Fibroblast of mammary gland (primary cell): Measurements from ENCODE around the gene DIO1.
A peak's percentile ranks its signal among the peaks of the same experiment; 100 is the strongest.
"Not testable (repeated sequence)": the region's sequence is repeated elsewhere in the genome, so short reads cannot be mapped to it uniquely, and the experiment has no call there.

ENCODE experiments used
- DNase-seq: peaks from one replicate; pipeline ENCODE4 v3.0.0-alpha.2; 2010; ENCODE audit warnings: low read depth
- H3K4me3 ChIP-seq: 2 replicates; pipeline ENCODE4 v1.5.1; 2011; ENCODE audit warnings: low read depth, mild to moderate bottlenecking, low read length, moderate library complexity; ENCODE audit not compliant: control insufficient read depth
- CTCF ChIP-seq: conservative IDR thresholded peaks from 2 replicates; pipeline ENCODE4 v1.5.1; 2011; ENCODE audit warnings: low read depth, low read length, inconsistent platforms; ENCODE audit not compliant: control insufficient read depth, insufficient read depth

The DIO1 gene

GRCh38 chr1:53868565-53868964 lies 25.4 kb upstream of the DIO1 start:
- DNase-seq, result no peak
- TF ChIP-seq CTCF, result no peak
- no peak overlapping the region for H3K4me3 ChIP-seq

GRCh38 chr1:53869454-53870117 lies 24.4 kb upstream of the DIO1 start:
- no peak overlapping the region for H3K4me3 ChIP-seq
- no peak for DNase-seq

GRCh38 chr1:53871221-53871620 lies 22.8 kb upstream of the DIO1 start:
- no peak for TF ChIP-seq CTCF
- no peak overlapping the region for H3K4me3 ChIP-seq
- no peak for DNase-seq

More at GRCh38 chr1:53869454-53870117, 24.4 kb upstream of the DIO1 start:
- no peak for TF ChIP-seq CTCF

DNA sequence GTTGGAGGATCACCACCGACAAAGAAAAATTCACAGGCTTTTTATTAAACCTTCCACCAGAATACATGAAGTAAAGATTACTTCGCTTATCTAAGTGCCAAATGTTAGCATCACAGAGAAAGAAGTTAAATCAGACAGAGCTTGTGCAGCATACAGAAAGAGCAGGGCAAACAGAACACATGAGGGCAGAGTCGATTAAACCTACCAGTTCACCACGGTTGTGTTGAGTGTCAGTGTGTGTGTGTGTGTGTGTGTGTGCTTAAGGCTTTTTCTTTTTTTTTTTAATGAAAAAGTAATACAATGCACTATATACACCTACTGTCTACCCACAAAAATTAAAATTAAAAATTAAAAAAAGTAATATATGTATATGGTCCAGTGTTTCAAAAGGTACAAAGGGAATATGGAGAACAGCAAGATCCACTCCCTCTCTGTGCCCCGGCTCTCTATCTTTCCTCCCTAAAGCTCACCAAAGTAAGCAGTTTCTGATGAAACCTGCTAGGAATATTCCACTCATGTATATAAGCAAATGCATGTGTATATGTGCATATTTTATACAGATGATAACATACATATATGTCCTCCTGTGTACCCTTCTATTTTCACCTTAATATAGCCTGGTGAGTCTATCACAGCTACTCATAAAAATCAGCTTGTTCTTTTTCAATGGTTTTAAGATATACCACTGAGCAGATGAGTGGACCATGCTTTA lies 22.1 kb upstream of the DIO1 start:
- DNase-seq, result no peak
- no peak for TF ChIP-seq CTCF
- no peak overlapping the region for H3K4me3 ChIP-seq

DNA sequence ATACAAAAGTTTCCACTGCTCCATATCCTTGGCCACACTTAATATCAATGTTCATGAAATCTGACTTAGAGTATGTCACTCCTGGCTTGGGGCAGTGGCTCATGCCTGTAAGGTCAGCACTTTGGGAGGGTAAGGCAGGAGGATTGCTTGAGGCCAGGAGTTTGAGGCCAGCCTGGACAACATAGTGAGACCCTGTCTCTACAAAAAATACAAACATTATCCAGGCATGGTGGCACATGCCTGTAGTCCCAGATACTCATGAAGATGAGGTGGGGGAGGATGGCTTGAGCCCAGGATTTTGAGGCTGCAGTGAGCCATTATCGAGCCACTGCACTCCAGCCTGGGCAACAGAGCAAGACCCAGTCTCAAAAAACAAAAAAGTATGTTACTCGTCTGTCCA lies 18.8 kb upstream of the DIO1 start:
- H3K4me3 ChIP-seq, DNase-seq: not testable (repeated sequence)

DNA sequence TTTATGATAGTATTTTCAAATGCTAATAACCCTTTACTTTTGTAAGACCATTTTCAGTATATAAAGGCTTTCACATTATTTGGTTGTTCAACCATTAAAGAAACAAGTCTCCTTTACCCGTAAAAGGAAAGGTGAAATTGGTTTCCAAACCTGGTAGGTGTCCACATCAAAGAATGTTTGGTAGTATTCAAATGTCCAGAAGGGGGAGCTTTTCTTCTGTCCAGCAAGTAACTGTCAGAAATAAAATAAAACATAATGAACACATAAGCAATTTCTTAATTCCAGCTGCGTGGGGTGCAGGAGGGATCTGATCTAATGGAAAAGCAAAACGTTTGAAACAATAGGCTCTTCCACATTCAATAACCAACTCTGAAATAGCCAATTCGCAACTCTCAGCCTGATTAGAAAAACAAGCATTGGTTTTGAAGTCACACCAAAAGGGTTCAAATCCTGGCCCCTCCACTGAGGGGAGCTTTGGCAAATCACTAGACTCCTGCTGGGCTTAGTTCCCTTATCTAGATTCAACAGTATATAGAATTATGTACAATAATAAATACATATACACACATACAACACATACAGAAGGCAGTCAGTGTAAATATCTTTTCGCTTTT lies 15.4 kb upstream of the DIO1 start:
- H3K4me3 ChIP-seq, result no peak overlapping the region
- peak; percentile 68 for DNase-seq
- peak; percentile 66 for TF ChIP-seq CTCF

GRCh38 chr1:53881853-53882252 lies 12.1 kb upstream of the DIO1 start:
- DNase-seq, H3K4me3 ChIP-seq: not testable (repeated sequence)

DNA sequence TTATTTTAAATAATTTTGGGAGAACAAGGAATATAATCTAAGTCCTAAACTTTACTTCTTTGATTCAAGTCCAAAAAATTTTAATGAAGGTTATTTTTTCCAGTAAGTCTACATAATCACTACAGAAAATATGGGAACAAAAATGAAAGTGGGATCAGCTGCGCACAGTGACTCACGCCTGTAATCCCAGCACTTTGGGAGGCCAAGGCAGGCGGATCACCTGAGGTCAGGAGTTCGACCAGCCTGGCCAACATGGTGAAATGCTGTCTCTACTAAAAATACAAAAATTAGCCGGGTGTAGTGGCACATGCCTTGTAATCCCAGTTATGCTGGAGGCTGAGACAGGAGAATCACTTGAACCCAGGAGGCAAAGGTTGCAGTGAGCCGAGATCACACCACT lies 10.4 kb upstream of the DIO1 start:
- H3K4me3 ChIP-seq, DNase-seq: not testable (repeated sequence)
